Measurements from ENCODE around the gene ST6GALNAC6.

ST6GALNAC6 gene

GRCh38 chr9:127860260-127860659, 39.1 kb downstream of the ST6GALNAC6 start:
- no peak for DNase-seq (ENCODE audit: low read depth)
- no peak for TF ChIP-seq CTCF (IDR thresholded peaks at IDR 0.05; ENCODE audit: low read length, missing control alignments)
- no peak overlapping the region for H3K4me3 ChIP-seq (replicated peaks; ENCODE audit: low read depth, low read length)

DNA sequence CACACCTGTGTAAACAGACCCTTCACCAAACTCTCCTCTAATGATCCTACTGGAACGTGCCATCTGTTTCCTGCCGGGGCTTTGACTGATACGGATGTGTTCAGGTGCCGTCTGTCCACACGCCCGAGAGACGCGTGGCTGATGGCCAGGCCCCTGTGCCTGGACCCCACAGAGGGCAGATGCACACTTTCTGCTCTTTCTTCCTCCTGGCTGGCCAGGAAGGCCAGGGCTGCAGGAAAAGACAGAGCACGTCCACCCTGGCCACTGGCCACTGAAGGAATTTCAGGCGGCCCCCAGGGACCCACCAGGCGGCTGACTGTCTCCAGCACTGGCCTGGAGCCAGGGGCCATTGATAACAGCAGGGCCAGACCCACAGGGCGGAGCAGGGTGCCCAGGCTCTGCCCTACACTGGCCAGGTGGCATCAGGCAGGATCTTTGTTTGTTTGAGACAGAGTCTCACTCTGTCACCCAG, 41.3 kb downstream of the ST6GALNAC6 start:
- no peak for TF ChIP-seq CTCF (IDR thresholded peaks at IDR 0.05; ENCODE audit: low read length, missing control alignments)
- no peak overlapping the region for H3K4me3 ChIP-seq (replicated peaks; ENCODE audit: low read depth, low read length)
- peak; percentile 49 for DNase-seq (ENCODE audit: low read depth)

GRCh38 chr9:127857278-127857677, 42.1 kb downstream of the ST6GALNAC6 start:
- TF ChIP-seq CTCF (IDR thresholded peaks at IDR 0.05; ENCODE audit: low read length, missing control alignments) = no peak
- H3K4me3 ChIP-seq (replicated peaks; ENCODE audit: low read depth, low read length) = no peak overlapping the region
- DNase-seq (ENCODE audit: low read depth) = no peak

DNA sequence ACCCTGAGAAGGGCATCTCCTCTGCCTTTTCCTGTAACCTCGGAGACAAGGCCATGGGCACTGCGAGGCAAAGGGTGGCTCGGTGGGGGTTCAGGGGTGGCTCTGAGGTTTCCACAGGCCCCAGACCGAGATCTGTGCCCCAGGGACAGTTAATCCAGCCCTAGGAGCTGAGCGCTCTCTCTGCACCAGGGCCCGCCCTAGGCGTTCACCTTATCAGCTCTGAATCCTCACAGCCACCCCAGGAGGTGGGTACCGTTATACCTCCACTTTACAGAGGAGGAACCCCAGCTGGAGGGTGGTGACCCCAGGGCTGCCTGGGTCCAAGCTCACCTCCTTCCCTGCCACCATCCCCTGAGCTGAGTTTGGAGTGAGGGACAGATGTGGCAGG, 42.7 kb downstream of the ST6GALNAC6 start:
- TF ChIP-seq CTCF (IDR thresholded peaks at IDR 0.05; ENCODE audit: low read length, missing control alignments) = no peak
- H3K4me3 ChIP-seq (replicated peaks; ENCODE audit: low read depth, low read length) = no peak overlapping the region
- DNase-seq (ENCODE audit: low read depth) = no peak

DNA sequence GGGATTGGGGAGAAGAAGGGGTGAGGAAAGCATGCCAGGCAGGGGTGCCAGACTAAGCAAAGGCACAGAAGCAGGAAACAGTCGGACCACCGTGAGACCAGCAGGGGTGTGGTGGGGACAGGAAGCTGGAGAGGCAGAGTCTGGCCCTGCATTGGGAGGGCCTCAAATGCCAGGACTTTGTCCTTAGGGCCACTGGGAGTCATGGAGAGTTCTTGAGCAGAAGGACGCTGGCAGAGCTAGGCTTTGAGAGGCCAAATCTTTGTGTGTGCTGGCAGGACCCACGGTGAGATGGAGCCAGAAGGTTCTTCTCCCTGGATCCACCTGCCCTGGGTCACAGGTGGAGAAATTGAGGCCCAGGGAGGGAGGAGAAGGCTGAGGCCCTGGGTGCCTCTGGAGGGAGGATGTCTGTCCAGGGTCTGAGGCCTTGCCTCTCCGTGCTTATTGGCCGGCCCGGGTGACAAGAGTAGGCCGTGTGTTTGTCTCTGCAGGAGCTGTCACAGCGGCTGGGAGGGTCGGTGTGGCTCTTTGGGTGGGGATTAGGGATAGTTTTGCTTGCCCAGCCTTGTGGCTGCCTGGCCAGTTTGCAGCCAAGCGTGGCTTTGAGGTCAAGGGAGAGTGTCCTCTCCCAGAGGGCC, 43.2 kb downstream of the ST6GALNAC6 start:
- DNase-seq (ENCODE audit: low read depth) = no peak
- no peak for TF ChIP-seq CTCF (IDR thresholded peaks at IDR 0.05; ENCODE audit: low read length, missing control alignments)
- no peak overlapping the region for H3K4me3 ChIP-seq (replicated peaks; ENCODE audit: low read depth, low read length)

DNA sequence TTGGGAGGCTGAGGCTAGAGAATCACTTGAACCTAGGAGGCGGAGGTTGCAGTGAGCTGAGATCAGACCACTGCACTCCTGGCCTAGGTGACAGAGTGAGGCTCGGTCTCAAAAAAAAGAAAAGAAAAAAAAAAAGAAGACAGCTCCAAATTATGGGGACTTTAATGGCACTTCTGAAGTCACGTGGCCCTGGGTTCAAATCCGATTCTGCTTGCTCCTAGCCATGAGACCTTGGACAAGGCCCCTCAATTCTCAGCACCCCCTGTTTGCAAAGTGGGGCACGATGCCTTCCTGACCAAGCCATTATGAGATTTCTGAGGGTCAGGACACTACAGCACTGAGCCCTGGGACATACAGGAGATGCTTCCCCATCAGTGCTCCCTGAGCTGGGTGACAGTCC, 43.9 kb downstream of the ST6GALNAC6 start:
- no peak for TF ChIP-seq CTCF (IDR thresholded peaks at IDR 0.05; ENCODE audit: low read length, missing control alignments)
- H3K4me3 ChIP-seq (replicated peaks; ENCODE audit: low read depth, low read length) = no peak overlapping the region
- no peak for DNase-seq (ENCODE audit: low read depth)

DNA sequence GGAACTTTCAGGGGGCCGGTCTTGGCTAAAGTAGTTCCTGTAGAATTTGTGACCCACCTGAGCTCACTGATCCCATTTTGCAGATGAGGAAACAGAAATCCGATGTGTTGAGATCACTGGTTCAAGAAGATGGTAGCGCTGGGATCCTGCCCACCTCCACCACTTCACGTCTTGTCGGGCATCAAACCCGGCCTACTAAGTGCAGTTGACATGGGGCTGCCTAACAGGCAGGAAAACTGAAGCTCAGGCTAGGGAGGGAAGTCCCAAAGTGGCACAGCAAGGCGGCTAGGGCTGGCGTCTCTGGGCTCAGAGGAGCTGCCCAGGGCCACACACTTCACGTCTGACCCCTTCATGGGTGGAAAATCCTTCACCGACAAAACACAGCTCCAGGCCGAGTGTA, 44.4 kb downstream of the ST6GALNAC6 start:
- H3K4me3 ChIP-seq (replicated peaks; ENCODE audit: low read depth, low read length) = no peak overlapping the region
- no peak for TF ChIP-seq CTCF (IDR thresholded peaks at IDR 0.05; ENCODE audit: low read length, missing control alignments)
- no peak for DNase-seq (ENCODE audit: low read depth)
